Measurements from ENCODE around the gene GET4.

The GET4 gene

GRCh38 chr7:876077-876971 lies at the start of gene GET4:
Gene GET4, plus strand, starts transcription at chr7:876554. Its CDS starts 92 bp downstream, at chr7:876646.
- DNase-seq (ENCODE audit: low read depth): peak; percentile 90

- DNase-seq (ENCODE audit: low read depth): no peak
These were observed 47.4 kb upstream of the GET4 start for GRCh38 chr7:828793-829561.

- DNase-seq (ENCODE audit: low read depth): no peak
These were observed 46.3 kb upstream of the GET4 start for GRCh38 chr7:830069-830468.

GRCh38 chr7:831596-832166 lies 44.7 kb upstream of the GET4 start:
- peak; percentile 86 for DNase-seq (ENCODE audit: low read depth)

- peak; percentile 53 for DNase-seq (ENCODE audit: low read depth)
These were observed 44.0 kb upstream of the GET4 start, which contains the start of gene SUN1 for GRCh38 chr7:832167-832967. Gene SUN1, plus strand, starts transcription at chr7:832476. Its CDS starts 49 bp downstream, at chr7:832525.

- DNase-seq (ENCODE audit: low read depth): no peak
These were observed 43.4 kb upstream of the GET4 start for GRCh38 chr7:832968-833424.

GRCh38 chr7:833601-834258 lies 42.6 kb upstream of the GET4 start:
- DNase-seq (ENCODE audit: low read depth): no peak

GRCh38 chr7:834277-834676 lies 42.1 kb upstream of the GET4 start:
- no peak for DNase-seq (ENCODE audit: low read depth)

- no peak for DNase-seq (ENCODE audit: low read depth)
These were observed 41.3 kb upstream of the GET4 start for GRCh38 chr7:835021-835420.

- DNase-seq (ENCODE audit: low read depth): no peak
These were observed 40.6 kb upstream of the GET4 start for GRCh38 chr7:835485-836401.

- DNase-seq (ENCODE audit: low read depth): no peak
These were observed 39.9 kb upstream of the GET4 start for GRCh38 chr7:836429-836828.

- no peak for DNase-seq (ENCODE audit: low read depth)
These were observed 39.4 kb upstream of the GET4 start for GRCh38 chr7:837001-837400.

- DNase-seq (ENCODE audit: low read depth): no peak
These were observed 36.3 kb upstream of the GET4 start for GRCh38 chr7:840001-840600.

- no peak for DNase-seq (ENCODE audit: low read depth)
These were observed 34.4 kb upstream of the GET4 start for GRCh38 chr7:841943-842342.

GRCh38 chr7:842431-843031 lies 33.8 kb upstream of the GET4 start:
- DNase-seq (ENCODE audit: low read depth): no peak

GRCh38 chr7:843230-843629 lies 33.1 kb upstream of the GET4 start:
- DNase-seq (ENCODE audit: low read depth): no peak

GRCh38 chr7:844043-844442 lies 32.3 kb upstream of the GET4 start:
- DNase-seq (ENCODE audit: low read depth): no peak

- no peak for DNase-seq (ENCODE audit: low read depth)
These were observed 31.8 kb upstream of the GET4 start for GRCh38 chr7:844514-844913.

GRCh38 chr7:845091-845490 lies 31.3 kb upstream of the GET4 start:
- DNase-seq (ENCODE audit: low read depth): no peak

Data from GM04504 (cell line).